Loucy (cell line): ENCODE data around the gene TRPV4.

Experiments
- H2AFZ ChIP-seq: fragments of 200-600 bp; sonication (generic); 2 replicates; pipeline ENCODE4 v1.6.0; 2016; ENCODE audit warnings: antibody characterized with exemption, mild to moderate bottlenecking, low read length, moderate library complexity
- H3F3A ChIP-seq: fragments of 200-600 bp; 2 replicates; pipeline ENCODE4 v1.6.0; 2016; ENCODE audit warnings: antibody characterized with exemption, low read depth, mild to moderate bottlenecking
- H3K27me3 ChIP-seq: fragments of 200-600 bp; sonication (generic); 2 replicates; pipeline ENCODE4 v1.6.1; 2014; ENCODE audit warnings: low read length, mild to moderate bottlenecking; ENCODE audit not compliant: insufficient read depth, poor library complexity, severe bottlenecking
- H3K36me3 ChIP-seq: fragments of 200-600 bp; sonication (generic); 2 replicates; pipeline ENCODE4 v1.6.1; 2016; ENCODE audit warnings: low read length; ENCODE audit not compliant: insufficient read depth
- H3K4me1 ChIP-seq: fragments of 200-600 bp; sonication (generic); 2 replicates; pipeline ENCODE4 v1.5.1; 2014; ENCODE audit warnings: low read length, mild to moderate bottlenecking; ENCODE audit not compliant: insufficient read depth, poor library complexity, severe bottlenecking
- H3K4me2 ChIP-seq: fragments of 200-600 bp; sonication (generic); 2 replicates; pipeline ENCODE4 v1.6.0; 2014; ENCODE audit warnings: antibody characterized with exemption, low read length, low read depth, mild to moderate bottlenecking; ENCODE audit not compliant: poor library complexity, severe bottlenecking
- H3K4me3 ChIP-seq: fragments of 200-600 bp; sonication (generic); 2 replicates; pipeline ENCODE4 v1.5.1; 2014; ENCODE audit warnings: low read length, mild to moderate bottlenecking, mixed read lengths; ENCODE audit not compliant: poor library complexity, severe bottlenecking
- H3K79me2 ChIP-seq: fragments of 200-600 bp; sonication (generic); 2 replicates; pipeline ENCODE4 v1.6.1; 2014; ENCODE audit warnings: low read length; ENCODE audit not compliant: insufficient read depth
- H3K9ac ChIP-seq: fragments of 200-600 bp; sonication (generic); 2 replicates; pipeline ENCODE4 v1.6.0; 2014; ENCODE audit warnings: mild to moderate bottlenecking, low read depth, low read length, moderate library complexity; ENCODE audit not compliant: poor library complexity, severe bottlenecking
- H3K9me2 ChIP-seq: fragments of 200-600 bp; sonication (generic); replicated peaks from 2 replicates; pipeline ENCODE4 v1.6.1; 2016; ENCODE audit warnings: low read depth, low read length, mixed read lengths
- H3K9me3 ChIP-seq: fragments of 200-600 bp; sonication (generic); 2 replicates; pipeline ENCODE4 v1.6.1; 2014; ENCODE audit warnings: mild to moderate bottlenecking, antibody characterized with exemption, low read length, low read depth; ENCODE audit not compliant: insufficient read depth
- H4K20me1 ChIP-seq: fragments of 200-600 bp; sonication (generic); 2 replicates; pipeline ENCODE4 v1.6.0; 2014; ENCODE audit warnings: antibody characterized with exemption, low read length, mild to moderate bottlenecking; ENCODE audit not compliant: insufficient read depth, poor library complexity, severe bottlenecking
- EZH2phosphoT487 ChIP-seq: fragments of 200-600 bp; IDR thresholded peaks from 2 replicates; pipeline ENCODE4 v1.6.1; 2018; ENCODE audit warnings: antibody characterized with exemption, mild to moderate bottlenecking, moderate library complexity, borderline replicate concordance
- TF ChIP-seq, protein P1 (sequence below): fragments of 200-600 bp; sonication (generic); conservative IDR thresholded peaks from 2 replicates; pipeline ENCODE4 v1.5.1; 2014; ENCODE audit warnings: mild to moderate bottlenecking, antibody characterized with exemption, low read length

The TRPV4 gene

GRCh38 chr12:109758426-109759420 is 74.5 kb downstream of the TRPV4 start:
- H3K9me3 ChIP-seq = no peaks in the 10 kb centered on the region
- H4K20me1 ChIP-seq = no peaks in the 10 kb centered on the region
- H3K9ac ChIP-seq = no peak overlapping the region
- H3K79me2 ChIP-seq = no peaks in the 10 kb centered on the region
- no peaks in the 10 kb centered on the region for H3F3A ChIP-seq
- TF ChIP-seq, protein P1, sequence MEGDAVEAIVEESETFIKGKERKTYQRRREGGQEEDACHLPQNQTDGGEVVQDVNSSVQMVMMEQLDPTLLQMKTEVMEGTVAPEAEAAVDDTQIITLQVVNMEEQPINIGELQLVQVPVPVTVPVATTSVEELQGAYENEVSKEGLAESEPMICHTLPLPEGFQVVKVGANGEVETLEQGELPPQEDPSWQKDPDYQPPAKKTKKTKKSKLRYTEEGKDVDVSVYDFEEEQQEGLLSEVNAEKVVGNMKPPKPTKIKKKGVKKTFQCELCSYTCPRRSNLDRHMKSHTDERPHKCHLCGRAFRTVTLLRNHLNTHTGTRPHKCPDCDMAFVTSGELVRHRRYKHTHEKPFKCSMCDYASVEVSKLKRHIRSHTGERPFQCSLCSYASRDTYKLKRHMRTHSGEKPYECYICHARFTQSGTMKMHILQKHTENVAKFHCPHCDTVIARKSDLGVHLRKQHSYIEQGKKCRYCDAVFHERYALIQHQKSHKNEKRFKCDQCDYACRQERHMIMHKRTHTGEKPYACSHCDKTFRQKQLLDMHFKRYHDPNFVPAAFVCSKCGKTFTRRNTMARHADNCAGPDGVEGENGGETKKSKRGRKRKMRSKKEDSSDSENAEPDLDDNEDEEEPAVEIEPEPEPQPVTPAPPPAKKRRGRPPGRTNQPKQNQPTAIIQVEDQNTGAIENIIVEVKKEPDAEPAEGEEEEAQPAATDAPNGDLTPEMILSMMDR = no peak
- TF ChIP-seq EZH2phosphoT487 = no peak
- no peaks in the 10 kb centered on the region for H3K9me2 ChIP-seq
- no peaks in the 10 kb centered on the region for H3K36me3 ChIP-seq
- no peaks in the 10 kb centered on the region for H3K4me1 ChIP-seq
- H3K27me3 ChIP-seq = no peaks in the 10 kb centered on the region
- H3K4me3 ChIP-seq = no peak overlapping the region
- H3K4me2 ChIP-seq = no peak overlapping the region
- H2AFZ ChIP-seq = no peak overlapping the region

GRCh38 chr12:109757671-109758265 is 75.4 kb downstream of the TRPV4 start:
- H3K36me3 ChIP-seq = no peaks in the 10 kb centered on the region
- H3K27me3 ChIP-seq = no peaks in the 10 kb centered on the region
- H3K4me1 ChIP-seq = no peaks in the 10 kb centered on the region
- H3K9ac ChIP-seq = no peak overlapping the region
- no peaks in the 10 kb centered on the region for H4K20me1 ChIP-seq
- no peak for TF ChIP-seq EZH2phosphoT487
- H3K9me2 ChIP-seq = no peaks in the 10 kb centered on the region
- H2AFZ ChIP-seq = no peak overlapping the region
- H3K4me2 ChIP-seq = no peak overlapping the region
- H3K4me3 ChIP-seq = no peak overlapping the region
- H3F3A ChIP-seq = no peaks in the 10 kb centered on the region
- H3K9me3 ChIP-seq = no peaks in the 10 kb centered on the region
- H3K79me2 ChIP-seq = no peaks in the 10 kb centered on the region

DNA sequence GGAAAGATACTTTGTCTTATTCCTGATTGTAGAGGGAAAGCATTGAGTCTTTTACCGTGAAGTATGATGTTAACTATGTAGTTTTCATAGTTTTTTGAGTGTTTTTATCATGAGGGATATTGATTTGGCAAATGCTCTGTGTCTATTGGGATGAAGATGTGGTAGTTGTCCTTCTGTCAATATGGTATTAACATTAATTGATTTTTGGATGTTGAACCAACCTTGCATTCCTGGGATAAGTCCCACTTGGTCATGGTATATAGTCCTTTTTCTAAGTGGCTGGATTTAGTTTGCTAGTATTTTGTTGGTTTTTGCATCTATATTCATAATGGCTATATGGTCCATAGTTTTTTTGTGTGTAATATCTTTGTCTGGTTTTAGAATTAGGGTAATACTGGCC is 76.7 kb downstream of the TRPV4 start:
- no peaks in the 10 kb centered on the region for H3K9me2 ChIP-seq
- H3K4me1 ChIP-seq = no peaks in the 10 kb centered on the region
- no peaks in the 10 kb centered on the region for H3K79me2 ChIP-seq
- H3K9ac ChIP-seq = no peak overlapping the region
- H3K4me3 ChIP-seq = no peak overlapping the region
- H4K20me1 ChIP-seq = no peaks in the 10 kb centered on the region
- H3K4me2 ChIP-seq = no peak overlapping the region
- no peaks in the 10 kb centered on the region for H3K36me3 ChIP-seq
- no peak for TF ChIP-seq EZH2phosphoT487
- H3F3A ChIP-seq = no peaks in the 10 kb centered on the region
- H3K9me3 ChIP-seq = no peaks in the 10 kb centered on the region; the same call in 1 of the 2 replicates
- H2AFZ ChIP-seq = no peak overlapping the region
- no peaks in the 10 kb centered on the region for H3K27me3 ChIP-seq

GRCh38 chr12:109753959-109754358 is 79.2 kb downstream of the TRPV4 start:
- no peaks in the 10 kb centered on the region for H3K36me3 ChIP-seq
- no peaks in the 10 kb centered on the region for H4K20me1 ChIP-seq
- H3K4me3 ChIP-seq = no peak overlapping the region
- TF ChIP-seq EZH2phosphoT487 = no peak
- TF ChIP-seq, protein P1 = no peak
- H3F3A ChIP-seq = no peaks in the 10 kb centered on the region
- no peaks in the 10 kb centered on the region for H3K9me2 ChIP-seq
- H2AFZ ChIP-seq = no peak overlapping the region
- no peaks in the 10 kb centered on the region for H3K79me2 ChIP-seq
- no peak overlapping the region for H3K4me2 ChIP-seq
- H3K9me3 ChIP-seq = no peaks in the 10 kb centered on the region; the same call in 1 of the 2 replicates
- no peak overlapping the region for H3K9ac ChIP-seq
- no peaks in the 10 kb centered on the region for H3K4me1 ChIP-seq
- no peaks in the 10 kb centered on the region for H3K27me3 ChIP-seq
